HG03354 (cell line): ENCODE data around the gene FRMD8.
A peak's percentile ranks its signal among the peaks of the same experiment; 100 is the strongest.

Experiments used
- ATAC-seq: cut with Tn5 transposase; IDR thresholded peaks from one replicate; pipeline ENCODE4 v1.9.1; 2021; ENCODE audit warnings: mild to moderate bottlenecking; ENCODE audit not compliant: unreplicated experiment, poor library complexity, severe bottlenecking

FRMD8 gene

GRCh38 chr11:65432100-65432650 is 45.7 kb downstream of the FRMD8 start:
- no peak for ATAC-seq

- ATAC-seq, result no peak
Measured at GRCh38 chr11:65432686-65433582, 46.5 kb downstream of the FRMD8 start.

- no peak for ATAC-seq
Measured at GRCh38 chr11:65433657-65434056, 47.2 kb downstream of the FRMD8 start.

GRCh38 chr11:65434057-65434666 is 47.7 kb downstream of the FRMD8 start:
- no peak for ATAC-seq

- no peak for ATAC-seq
Measured at GRCh38 chr11:65434667-65435410, 48.4 kb downstream of the FRMD8 start.

- no peak for ATAC-seq
Measured at GRCh38 chr11:65435411-65435931, 49.0 kb downstream of the FRMD8 start.

GRCh38 chr11:65435981-65436411 is 49.6 kb downstream of the FRMD8 start:
- no peak for ATAC-seq

- ATAC-seq, result no peak
Measured at GRCh38 chr11:65436412-65437032, 50.1 kb downstream of the FRMD8 start.

- ATAC-seq, result no peak
Measured at GRCh38 chr11:65437436-65438227, 51.2 kb downstream of the FRMD8 start.

- no peak for ATAC-seq
Measured at GRCh38 chr11:65438257-65439151, 52.1 kb downstream of the FRMD8 start.

GRCh38 chr11:65439331-65440181 is 53.1 kb downstream of the FRMD8 start:
- no peak for ATAC-seq

- peak; percentile 54 for ATAC-seq
Measured at GRCh38 chr11:65440831-65441499, 54.5 kb downstream of the FRMD8 start.

- no peak for ATAC-seq
Measured at GRCh38 chr11:65442842-65443331, 56.5 kb downstream of the FRMD8 start.

- ATAC-seq, result no peak
Measured at GRCh38 chr11:65444314-65445051, 58.0 kb downstream of the FRMD8 start.

GRCh38 chr11:65445101-65445603 is 58.7 kb downstream of the FRMD8 start:
- no peak for ATAC-seq
